Middle frontal gyrus (tissue), 1 donor: ENCODE results near the gene GASK1A.

Experiments used
- DNase-seq: peaks from one replicate; pipeline ENCODE4 v3.0.0-alpha.2; 2015; ENCODE audit warnings: low spot score; ENCODE audit errors: extremely low spot score

Gene GASK1A

GRCh38 chr3:43086460-43087165 lies 107.5 kb downstream of the GASK1A start:
- no peak for DNase-seq

- no peak for DNase-seq
Measured at GRCh38 chr3:43087249-43087776, 108.2 kb downstream of the GASK1A start.

GRCh38 chr3:43089081-43089480 lies 110.0 kb downstream of the GASK1A start:
- no peak for DNase-seq

- DNase-seq, result no peak
Measured at GRCh38 chr3:43090238-43090637, 111.1 kb downstream of the GASK1A start.

GRCh38 chr3:43091481-43091880 lies 112.4 kb downstream of the GASK1A start:
- DNase-seq, result no peak

GRCh38 chr3:43093006-43093405 lies 113.9 kb downstream of the GASK1A start:
- DNase-seq, result no peak

GRCh38 chr3:43093974-43094373 lies 114.9 kb downstream of the GASK1A start:
- no peak for DNase-seq

GRCh38 chr3:43094381-43094780 lies 115.3 kb downstream of the GASK1A start:
- DNase-seq, result no peak

GRCh38 chr3:43094851-43095250 lies 115.7 kb downstream of the GASK1A start:
- DNase-seq, result no peak

- no peak for DNase-seq
Measured at GRCh38 chr3:43095370-43095769, 116.3 kb downstream of the GASK1A start.

GRCh38 chr3:43096761-43097160 lies 117.7 kb downstream of the GASK1A start:
- DNase-seq, result no peak

GRCh38 chr3:43097400-43098080 lies 118.4 kb downstream of the GASK1A start:
- DNase-seq, result no peak

GRCh38 chr3:43098761-43099160 lies 119.7 kb downstream of the GASK1A start:
- DNase-seq, result no peak

- no peak for DNase-seq
Measured at GRCh38 chr3:43102773-43103480, 123.8 kb downstream of the GASK1A start.

- no peak for DNase-seq
Measured at GRCh38 chr3:43104039-43104438, 124.9 kb downstream of the GASK1A start.

GRCh38 chr3:43104660-43105595 lies 125.8 kb downstream of the GASK1A start:
- DNase-seq, result no peak

GRCh38 chr3:43105596-43106292 lies 126.6 kb downstream of the GASK1A start, which contains the start of gene POMGNT2:
TSS of gene POMGNT2 (minus strand) at chr3:43106079. CDS start at chr3:43081431, 24,648 bp downstream.
- DNase-seq, result peak; percentile 81

- DNase-seq, result no peak
Measured at GRCh38 chr3:43106293-43106628, 127.2 kb downstream of the GASK1A start.
